Right lobe of liver (tissue), 4 donors: ENCODE results near the gene ZGRF1.

Experiments used
- POLR2A ChIP-seq: fragments of 450-650 bp; IDR thresholded peaks from one replicate; pipeline ENCODE4 v1.6.1; 2017; ENCODE audit warnings: antibody characterized with exemption, mild to moderate bottlenecking
- TF ChIP-seq, protein P1 (sequence below), 4 donors: fragments of 200-600 bp in 3 of 4; fragments of 450-650 bp in 1 of 4; IDR thresholded peaks; one replicate each; pipeline versions ENCODE4 v1.5.1 to v1.8.0; 2016 to 2022; ENCODE audit warnings: antibody characterized with exemption in 4 of 4, mild to moderate bottlenecking in 2 of 4
- donor health status: DM: no; HTN: no; CAD: no.
- donor health status: DM: no; HTN: no; CAD: no.
- donor health status: DM: no; HTN: yes; CAD: no.

- TF ChIP-seq, protein P1, sequence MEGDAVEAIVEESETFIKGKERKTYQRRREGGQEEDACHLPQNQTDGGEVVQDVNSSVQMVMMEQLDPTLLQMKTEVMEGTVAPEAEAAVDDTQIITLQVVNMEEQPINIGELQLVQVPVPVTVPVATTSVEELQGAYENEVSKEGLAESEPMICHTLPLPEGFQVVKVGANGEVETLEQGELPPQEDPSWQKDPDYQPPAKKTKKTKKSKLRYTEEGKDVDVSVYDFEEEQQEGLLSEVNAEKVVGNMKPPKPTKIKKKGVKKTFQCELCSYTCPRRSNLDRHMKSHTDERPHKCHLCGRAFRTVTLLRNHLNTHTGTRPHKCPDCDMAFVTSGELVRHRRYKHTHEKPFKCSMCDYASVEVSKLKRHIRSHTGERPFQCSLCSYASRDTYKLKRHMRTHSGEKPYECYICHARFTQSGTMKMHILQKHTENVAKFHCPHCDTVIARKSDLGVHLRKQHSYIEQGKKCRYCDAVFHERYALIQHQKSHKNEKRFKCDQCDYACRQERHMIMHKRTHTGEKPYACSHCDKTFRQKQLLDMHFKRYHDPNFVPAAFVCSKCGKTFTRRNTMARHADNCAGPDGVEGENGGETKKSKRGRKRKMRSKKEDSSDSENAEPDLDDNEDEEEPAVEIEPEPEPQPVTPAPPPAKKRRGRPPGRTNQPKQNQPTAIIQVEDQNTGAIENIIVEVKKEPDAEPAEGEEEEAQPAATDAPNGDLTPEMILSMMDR (IDR thresholded peaks at IDR 0.05): no peak
- TF ChIP-seq POLR2A: no peak
Measured at GRCh38 chr4:112564706-112565270, 71.9 kb downstream of the ZGRF1 start.
